8988T (cell line): ENCODE measurements around the gene SLC25A5.
"Not testable (repeated sequence)": the region's sequence is repeated elsewhere in the genome, so short reads cannot be mapped to it uniquely, and the experiment has no call there.

Experiments
- DNase-seq: peaks from one replicate; pipeline ENCODE4 v3.0.0; 2011

SLC25A5 gene

GRCh38 chrX:119467842-119468550, at the start of gene SLC25A5:
Gene SLC25A5 (plus strand): TSS chrX:119468444. CDS start chrX:119468516, 72 bp downstream.
- peak; percentile 39 for DNase-seq

- no peak for DNase-seq
Measured at GRCh38 chrX:119419146-119419545, 49.1 kb upstream of the SLC25A5 start.

- no peak for DNase-seq
Measured at GRCh38 chrX:119419898-119420297, 48.3 kb upstream of the SLC25A5 start.

GRCh38 chrX:119421016-119421705, 47.1 kb upstream of the SLC25A5 start:
- DNase-seq, result no peak

- no peak for DNase-seq
Measured at GRCh38 chrX:119423631-119424030, 44.6 kb upstream of the SLC25A5 start.

GRCh38 chrX:119424999-119425398, 43.2 kb upstream of the SLC25A5 start:
- no peak for DNase-seq

- no peak for DNase-seq
Measured at GRCh38 chrX:119427024-119427794, 41.0 kb upstream of the SLC25A5 start.

GRCh38 chrX:119427795-119428185, 40.5 kb upstream of the SLC25A5 start:
- no peak for DNase-seq

GRCh38 chrX:119429471-119429870, 38.8 kb upstream of the SLC25A5 start:
- no peak for DNase-seq

- not testable (repeated sequence) for DNase-seq
Measured at GRCh38 chrX:119441295-119441694, 26.9 kb upstream of the SLC25A5 start.

- DNase-seq, result no peak
Measured at GRCh38 chrX:119442286-119442685, 26.0 kb upstream of the SLC25A5 start.

- no peak for DNase-seq
Measured at GRCh38 chrX:119453202-119453601, 15.0 kb upstream of the SLC25A5 start.

GRCh38 chrX:119455264-119455663, 13.0 kb upstream of the SLC25A5 start:
- no peak for DNase-seq

- DNase-seq, result no peak
Measured at GRCh38 chrX:119459181-119459580, 9.1 kb upstream of the SLC25A5 start.

- no peak for DNase-seq
Measured at GRCh38 chrX:119465555-119465954, 2.7 kb upstream of the SLC25A5 start.

GRCh38 chrX:119466970-119467369, 1.3 kb upstream of the SLC25A5 start:
- no peak for DNase-seq

- no peak for DNase-seq
Measured at GRCh38 chrX:119467433-119467832, 811 bp upstream of the SLC25A5 start.

GRCh38 chrX:119468551-119469312, 488 bp downstream of the SLC25A5 start:
- no peak for DNase-seq

- DNase-seq, result no peak
Measured at GRCh38 chrX:119469313-119469635, 1.0 kb downstream of the SLC25A5 start.

GRCh38 chrX:119474615-119475388, 6.6 kb downstream of the SLC25A5 start:
- DNase-seq, result no peak

- DNase-seq, result no peak
Measured at GRCh38 chrX:119475389-119476101, 7.3 kb downstream of the SLC25A5 start.

GRCh38 chrX:119477812-119478232, 9.6 kb downstream of the SLC25A5 start:
- no peak for DNase-seq
